Measurements from ENCODE around the gene CNPY3. TPM values are rescaled to one million over a fixed set of nuclear protein-coding genes. Genes with fewer than 3 reads are reported as not detected.

CNPY3 gene
- total and polyA plus RNA-seq, 2 of the 13 experiments (the other 11 are each of a cell fraction or from before 2014, with no cell fraction given) = 42.3 to 60.2 TPM

DNA sequence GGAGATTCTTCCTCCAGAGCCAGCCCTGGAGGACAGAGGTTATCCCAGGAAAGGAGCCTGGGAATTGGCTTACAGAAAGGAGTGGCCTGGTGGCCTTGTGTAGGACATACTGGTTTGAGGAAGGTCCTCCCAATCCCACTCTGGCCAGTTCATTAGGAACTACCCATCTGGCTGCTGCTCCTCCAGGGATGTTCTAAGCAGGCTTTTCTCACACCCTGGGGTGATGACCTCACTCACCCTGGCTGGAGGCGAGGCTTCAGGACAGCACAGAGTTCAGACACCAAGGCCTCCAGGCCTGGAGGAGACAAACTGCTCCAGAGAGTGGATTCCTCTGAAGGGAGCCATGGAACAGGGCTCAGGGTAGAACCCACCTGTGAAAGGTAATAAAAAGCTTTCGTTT lies 40.2 kb downstream of the CNPY3 start (continued):
- TF ChIP-seq ZZZ3 (CRISPR knock-in tag; IDR thresholded peaks at IDR 0.05; ENCODE audit: borderline replicate concordance) (0 out of 2 replicates have a peak, but pooled peaks have one; percentile 48), SMAD1 (CRISPR knock-in tag; IDR thresholded peaks at IDR 0.05; ENCODE audit: borderline replicate concordance, low read depth) (0 out of 2 replicates have a peak, but pooled peaks have one; percentile 51), PPARG (CRISPR knock-in tag; conservative IDR thresholded peaks at IDR 0.05) (no peak)

DNA sequence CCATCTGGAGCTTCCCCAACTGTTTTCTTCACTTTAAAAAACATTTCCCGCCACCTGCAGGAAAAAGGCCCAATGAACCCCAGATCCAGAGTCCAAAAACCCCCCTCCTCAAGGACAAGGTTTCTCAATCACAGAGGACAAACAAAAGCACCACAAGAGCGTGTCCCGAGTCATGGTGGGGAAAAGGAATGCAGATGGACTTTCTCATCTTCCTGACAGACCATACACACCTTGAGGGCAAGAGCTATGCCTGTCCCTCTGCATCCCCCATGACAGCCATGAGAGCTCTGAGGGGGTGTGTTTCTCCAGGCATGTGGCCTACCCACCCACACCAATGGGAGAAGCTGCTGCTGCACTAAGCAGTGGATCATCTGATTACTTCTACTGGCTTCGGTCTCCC lies 40.7 kb downstream of the CNPY3 start:
- Histone ChIP-seq H3K4me1 (ENCODE audit: insufficient read depth, low read length) (peaks cover 47% of the 10 kb centered on the region), H3K36me3 (replicated peaks in 1 of 2; ENCODE audit: control insufficient read depth in 1 of 2, insufficient read depth in 2 of 2, low read length in 2 of 2) (no peaks in the 10 kb centered on the region), H3K27ac (ENCODE audit: extremely low read length, insufficient read depth, low read length) (peak overlapping the region; percentile 53), H3K9ac (ENCODE audit: insufficient read depth, low read depth, low read length) (0 out of 2 replicates have a peak overlapping the region, but pooled peaks have one; percentile 13), H2AFZ (ENCODE audit: low read length) (no peak overlapping the region), H4K20me1 (ENCODE audit: insufficient read depth, low read length) (no peaks in the 10 kb centered on the region), H3K79me2 (ENCODE audit: insufficient read depth, low read length) (no peaks in the 10 kb centered on the region), H3K4me2 (ENCODE audit: low read depth, low read length) (peak overlapping the region; percentile 26; the same call in 1 of the 2 replicates), H3K27me3 (ENCODE audit: control insufficient read depth in 1 of 2, insufficient read depth in 2 of 2, low read length in 2 of 2) (no peaks in the 10 kb centered on the region), H3K9me3 (ENCODE audit: low read length) (no peaks in the 10 kb centered on the region), H3K4me3 (replicated peaks in 1 of 3; ENCODE audit: insufficient read depth in 1 of 3, low read depth in 2 of 3, low read length in 3 of 3) (no peak overlapping the region)
- intact Hi-C loops (cut with micrococcal nuclease; ENCODE audit: unreplicated experiment) (loop anchor here (2.0 kb wide), 1 partner anchor 41 kb away; the partner anchor contains the start of gene CNPY3), in situ Hi-C loops (cut with HindIII; ENCODE audit: extremely low pct_ligation_motif_present, low pct_unique_long_range_greater_than_20kb) (no loop called here)
- WGBS (ENCODE audit: low lambda C conversion rate) = 29% methylated on average over 4 of the region's 4 CpGs
- ATAC-seq (peak; percentile 43), FAIRE-seq (peak; percentile 89), DNase-seq (ENCODE audit: low spot score) (peak; percentile 70)
- BruUV-seq (replicated peaks) = no TSS peak
- ChIA-PET POLR2A (interaction anchor here (0.9 to 3.4 kb wide), 12 partner anchors 9 to 84 kb away, joined by 3 to 38 read pairs (median 6); partner anchors contain the start of genes CNPY3, CUL7, GNMT and KLHDC3), CTCF (ENCODE audit: low intra/inter-chr PET ratio, low total read pairs) (no interaction called here)
- TF ChIP-seq, protein P1, sequence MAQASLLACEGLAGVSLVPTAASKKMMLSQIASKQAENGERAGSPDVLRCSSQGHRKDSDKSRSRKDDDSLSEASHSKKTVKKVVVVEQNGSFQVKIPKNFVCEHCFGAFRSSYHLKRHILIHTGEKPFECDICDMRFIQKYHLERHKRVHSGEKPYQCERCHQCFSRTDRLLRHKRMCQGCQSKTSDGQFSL (CRISPR knock-in tag; IDR thresholded peaks at IDR 0.05) = 0 out of 2 replicates have a peak, but pooled peaks have one; percentile 49
- TF ChIP-seq ZFP36L2 (CRISPR knock-in tag; IDR thresholded peaks at IDR 0.05) (no peak), NFIB (CRISPR knock-in tag; IDR thresholded peaks at IDR 0.05; ENCODE audit: borderline replicate concordance) (no peak), REPIN1 (CRISPR knock-in tag; IDR thresholded peaks at IDR 0.05; ENCODE audit: borderline replicate concordance, low read depth) (0 out of 2 replicates have a peak, but pooled peaks have one; percentile 38), GTF2F1 (IDR thresholded peaks at IDR 0.05; ENCODE audit: low read length) (no peak), SOX5 (CRISPR knock-in tag; IDR thresholded peaks at IDR 0.05; ENCODE audit: borderline replicate concordance) (peak; percentile 58; the same call in 1 of the 2 replicates), ZSCAN31 (CRISPR knock-in tag; IDR thresholded peaks at IDR 0.05; ENCODE audit: low read depth) (no peak), DRAP1 (CRISPR knock-in tag; IDR thresholded peaks at IDR 0.05) (no peak), IKZF1 (IDR thresholded peaks at IDR 0.05) (no peak), ZNF343 (CRISPR knock-in tag; IDR thresholded peaks at IDR 0.05) (no peak)
- TF ChIP-seq, protein P2, sequence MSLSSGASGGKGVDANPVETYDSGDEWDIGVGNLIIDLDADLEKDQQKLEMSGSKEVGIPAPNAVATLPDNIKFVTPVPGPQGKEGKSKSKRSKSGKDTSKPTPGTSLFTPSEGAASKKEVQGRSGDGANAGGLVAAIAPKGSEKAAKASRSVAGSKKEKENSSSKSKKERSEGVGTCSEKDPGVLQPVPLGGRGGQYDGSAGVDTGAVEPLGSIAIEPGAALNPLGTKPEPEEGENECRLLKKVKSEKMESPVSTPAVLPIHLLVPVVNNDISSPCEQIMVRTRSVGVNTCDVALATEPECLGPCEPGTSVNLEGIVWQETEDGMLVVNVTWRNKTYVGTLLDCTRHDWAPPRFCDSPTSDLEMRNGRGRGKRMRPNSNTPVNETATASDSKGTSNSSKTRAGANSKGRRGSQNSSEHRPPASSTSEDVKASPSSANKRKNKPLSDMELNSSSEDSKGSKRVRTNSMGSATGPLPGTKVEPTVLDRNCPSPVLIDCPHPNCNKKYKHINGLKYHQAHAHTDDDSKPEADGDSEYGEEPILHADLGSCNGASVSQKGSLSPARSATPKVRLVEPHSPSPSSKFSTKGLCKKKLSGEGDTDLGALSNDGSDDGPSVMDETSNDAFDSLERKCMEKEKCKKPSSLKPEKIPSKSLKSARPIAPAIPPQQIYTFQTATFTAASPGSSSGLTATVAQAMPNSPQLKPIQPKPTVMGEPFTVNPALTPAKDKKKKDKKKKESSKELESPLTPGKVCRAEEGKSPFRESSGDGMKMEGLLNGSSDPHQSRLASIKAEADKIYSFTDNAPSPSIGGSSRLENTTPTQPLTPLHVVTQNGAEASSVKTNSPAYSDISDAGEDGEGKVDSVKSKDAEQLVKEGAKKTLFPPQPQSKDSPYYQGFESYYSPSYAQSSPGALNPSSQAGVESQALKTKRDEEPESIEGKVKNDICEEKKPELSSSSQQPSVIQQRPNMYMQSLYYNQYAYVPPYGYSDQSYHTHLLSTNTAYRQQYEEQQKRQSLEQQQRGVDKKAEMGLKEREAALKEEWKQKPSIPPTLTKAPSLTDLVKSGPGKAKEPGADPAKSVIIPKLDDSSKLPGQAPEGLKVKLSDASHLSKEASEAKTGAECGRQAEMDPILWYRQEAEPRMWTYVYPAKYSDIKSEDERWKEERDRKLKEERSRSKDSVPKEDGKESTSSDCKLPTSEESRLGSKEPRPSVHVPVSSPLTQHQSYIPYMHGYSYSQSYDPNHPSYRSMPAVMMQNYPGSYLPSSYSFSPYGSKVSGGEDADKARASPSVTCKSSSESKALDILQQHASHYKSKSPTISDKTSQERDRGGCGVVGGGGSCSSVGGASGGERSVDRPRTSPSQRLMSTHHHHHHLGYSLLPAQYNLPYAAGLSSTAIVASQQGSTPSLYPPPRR (CRISPR knock-in tag; IDR thresholded peaks at IDR 0.05; ENCODE audit: borderline replicate concordance) = 0 out of 2 replicates have a peak, but pooled peaks have one; percentile 10
- TF ChIP-seq, protein P3, sequence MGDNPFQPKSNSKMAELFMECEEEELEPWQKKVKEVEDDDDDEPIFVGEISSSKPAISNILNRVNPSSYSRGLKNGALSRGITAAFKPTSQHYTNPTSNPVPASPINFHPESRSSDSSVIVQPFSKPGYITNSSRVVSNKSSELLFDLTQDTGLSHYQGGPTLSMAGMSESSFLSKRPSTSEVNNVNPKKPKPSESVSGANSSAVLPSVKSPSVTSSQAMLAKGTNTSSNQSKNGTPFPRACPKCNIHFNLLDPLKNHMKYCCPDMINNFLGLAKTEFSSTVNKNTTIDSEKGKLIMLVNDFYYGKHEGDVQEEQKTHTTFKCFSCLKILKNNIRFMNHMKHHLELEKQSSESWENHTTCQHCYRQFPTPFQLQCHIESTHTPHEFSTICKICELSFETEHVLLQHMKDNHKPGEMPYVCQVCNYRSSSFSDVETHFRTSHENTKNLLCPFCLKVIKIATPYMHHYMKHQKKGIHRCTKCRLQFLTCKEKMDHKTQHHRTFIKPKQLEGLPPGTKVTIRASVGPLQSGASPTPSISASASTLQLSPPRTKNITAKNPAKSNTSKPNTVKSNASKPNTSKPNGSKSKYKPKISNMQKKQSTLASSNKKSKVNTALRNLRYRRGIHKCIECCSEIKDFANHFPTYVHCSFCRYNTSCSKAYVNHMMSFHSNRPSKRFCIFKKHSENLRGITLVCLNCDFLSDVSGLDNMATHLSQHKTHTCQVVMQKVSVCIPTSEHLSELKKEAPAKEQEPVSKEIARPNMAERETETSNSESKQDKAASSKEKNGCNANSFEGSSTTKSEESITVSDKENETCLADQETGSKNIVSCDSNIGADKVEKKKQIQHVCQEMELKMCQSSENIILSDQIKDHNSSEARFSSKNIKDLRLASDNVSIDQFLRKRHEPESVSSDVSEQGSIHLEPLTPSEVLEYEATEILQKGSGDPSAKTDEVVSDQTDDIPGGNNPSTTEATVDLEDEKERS (CRISPR knock-in tag; IDR thresholded peaks at IDR 0.05) = 0 out of 2 replicates have a peak, but pooled peaks have one; percentile 33
